ENCODE results near the gene PCP4. TPM values are rescaled to one million over a fixed set of nuclear protein-coding genes. Genes with fewer than 3 reads are reported as not detected.

The PCP4 gene
- total RNA-seq, 1 donor from 2014 or later = not detected

- FAIRE-seq = no peak
- DNase-seq (ENCODE audit: low read depth) = no peak
- no peak for TF ChIP-seq CTCF (IDR thresholded peaks at IDR 0.05; ENCODE audit: insufficient read depth, low read length, severe bottlenecking)
- Histone ChIP-seq H3K27me3 (ENCODE audit: control insufficient read depth, insufficient read depth, low read length) (no peaks in the 10 kb centered on the region), H3K36me3 (ENCODE audit: control insufficient read depth, insufficient read depth, low read length) (no peaks in the 10 kb centered on the region), H3K4me3 (ENCODE audit: low read depth, low read length) (no peak overlapping the region)
Measured at GRCh38 chr21:39911286-39912199, 44.3 kb downstream of the PCP4 start.

- no peak for TF ChIP-seq CTCF (IDR thresholded peaks at IDR 0.05; ENCODE audit: insufficient read depth, low read length, severe bottlenecking)
- no peaks in the 10 kb centered on the region for H3K27me3 ChIP-seq (ENCODE audit: control insufficient read depth, insufficient read depth, low read length)
- DNase-seq (ENCODE audit: low read depth) (no peak), FAIRE-seq (no peak)
- no peaks in the 10 kb centered on the region for H3K36me3 ChIP-seq (ENCODE audit: control insufficient read depth, insufficient read depth, low read length)
- no peak overlapping the region for H3K4me3 ChIP-seq (ENCODE audit: low read depth, low read length)
Measured at GRCh38 chr21:39913706-39914305, 46.6 kb downstream of the PCP4 start.

GRCh38 chr21:39915881-39916280, 48.6 kb downstream of the PCP4 start:
- no peak for TF ChIP-seq CTCF (IDR thresholded peaks at IDR 0.05; ENCODE audit: insufficient read depth, low read length, severe bottlenecking)
- H3K27me3 ChIP-seq (ENCODE audit: control insufficient read depth, insufficient read depth, low read length) = no peaks in the 10 kb centered on the region
- no peak for FAIRE-seq
- no peak overlapping the region for H3K4me3 ChIP-seq (ENCODE audit: low read depth, low read length)
- H3K36me3 ChIP-seq (ENCODE audit: control insufficient read depth, insufficient read depth, low read length) = no peaks in the 10 kb centered on the region
- no peak for DNase-seq (ENCODE audit: low read depth)

GRCh38 chr21:39918558-39918957, 51.3 kb downstream of the PCP4 start:
- Histone ChIP-seq H3K27me3 (ENCODE audit: control insufficient read depth, insufficient read depth, low read length) (no peaks in the 10 kb centered on the region), H3K36me3 (ENCODE audit: control insufficient read depth, insufficient read depth, low read length) (no peaks in the 10 kb centered on the region), H3K4me3 (ENCODE audit: low read depth, low read length) (no peak overlapping the region)
- FAIRE-seq = no peak
- no peak for DNase-seq (ENCODE audit: low read depth)
- TF ChIP-seq CTCF (IDR thresholded peaks at IDR 0.05; ENCODE audit: insufficient read depth, low read length, severe bottlenecking) = no peak

GRCh38 chr21:39923476-39923875, 56.2 kb downstream of the PCP4 start:
- FAIRE-seq (no peak), DNase-seq (ENCODE audit: low read depth) (no peak)
- no peaks in the 10 kb centered on the region for H3K27me3 ChIP-seq (ENCODE audit: control insufficient read depth, insufficient read depth, low read length)
- no peaks in the 10 kb centered on the region for H3K36me3 ChIP-seq (ENCODE audit: control insufficient read depth, insufficient read depth, low read length)
- TF ChIP-seq CTCF (IDR thresholded peaks at IDR 0.05; ENCODE audit: insufficient read depth, low read length, severe bottlenecking) = no peak
- H3K4me3 ChIP-seq (ENCODE audit: low read depth, low read length) = no peak overlapping the region
